Small intestine (tissue), 7 donors: ENCODE measurements around the gene SPATA18. TPM values are rescaled to one million over a fixed set of nuclear protein-coding genes. Genes with fewer than 3 reads are reported as not detected.

Source experiments
- DNase-seq, 2 donors: peaks; one replicate each; pipeline versions ENCODE4 v3.0.0 to v3.0.0-alpha.2; 2013
- FAIRE-seq: peaks from 2 replicates; lab custom pipeline; 2012; peaks lifted over from hg19 to GRCh38; lab: Jason Lieb, UNC
- H3K27ac ChIP-seq, 3 donors: one replicate each; pipeline ENCODE4 v1.5.1; 2013; ENCODE audit warnings: low read length in 2 of 3, mild to moderate bottlenecking in 2 of 3, control low read depth in 1 of 3, inconsistent platforms in 1 of 3, low read depth in 1 of 3, moderate library complexity in 1 of 3
- H3K27me3 ChIP-seq, 3 donors: one replicate each; pipeline ENCODE4 v1.6.1; 2013; ENCODE audit warnings: low read length in 3 of 3, inconsistent platforms in 1 of 3; ENCODE audit not compliant: control insufficient read depth in 3 of 3, insufficient read depth in 3 of 3
- H3K36me3 ChIP-seq, 3 donors: one replicate each; pipeline ENCODE4 v1.6.1; 2013; ENCODE audit warnings: low read length in 3 of 3, inconsistent platforms in 1 of 3, low read depth in 1 of 3, mild to moderate bottlenecking in 1 of 3, moderate library complexity in 1 of 3; ENCODE audit not compliant: control insufficient read depth in 3 of 3, insufficient read depth in 2 of 3
- H3K4me1 ChIP-seq, 3 donors: one replicate each; pipeline ENCODE4 v1.6.1; 2013; ENCODE audit warnings: low read length in 2 of 3, inconsistent platforms in 1 of 3, low read depth in 1 of 3, mild to moderate bottlenecking in 1 of 3, moderate library complexity in 1 of 3; ENCODE audit not compliant: control insufficient read depth in 3 of 3, insufficient read depth in 2 of 3
- H3K4me3 ChIP-seq, 3 donors: one replicate each; pipeline ENCODE4 v1.5.1; 2013; ENCODE audit warnings: low read length in 3 of 3, control low read depth in 1 of 3, inconsistent platforms in 1 of 3, low read depth in 1 of 3, mild to moderate bottlenecking in 1 of 3, moderate library complexity in 1 of 3
- H3K9me3 ChIP-seq, 2 donors: one replicate each; pipeline ENCODE4 v1.6.1; 2013; ENCODE audit warnings: low read depth in 1 of 2, low read length in 1 of 2; ENCODE audit not compliant: control insufficient read depth in 2 of 2, insufficient read depth in 1 of 2
- WGBS, 3 donors: extraction: QIAGEN DNeasy Blood & Tissue Kit; methylation state at CpG; one replicate each; pipeline ENCODE4 v1.1.7; 2013; 5-methylcytosine and 5-hydroxymethylcytosine counted together
- polyA plus RNA-seq, 4 donors: library from polyadenylated mRNA; stranded (reverse) in 3 of 4; unstranded in 1 of 4; fragments of 200-250 nt in 3 of 4; fragments of 120-200 nt in 1 of 4; gene quantifications; one replicate each; pipeline versions ENCODE4 v1.2.1 to v1.2.3, GENCODE V29; 2013
- donor health status: healthy with polysubstance abuse.
- donor health status: control.
- donor health status: control.
- donor health status: Bipolar disorder and iron deficiency.
- donor health status: healthy.

Gene SPATA18
- polyA plus RNA-seq, 4 donors = 0.81 to 3.2 (median 1.2) TPM

DNA sequence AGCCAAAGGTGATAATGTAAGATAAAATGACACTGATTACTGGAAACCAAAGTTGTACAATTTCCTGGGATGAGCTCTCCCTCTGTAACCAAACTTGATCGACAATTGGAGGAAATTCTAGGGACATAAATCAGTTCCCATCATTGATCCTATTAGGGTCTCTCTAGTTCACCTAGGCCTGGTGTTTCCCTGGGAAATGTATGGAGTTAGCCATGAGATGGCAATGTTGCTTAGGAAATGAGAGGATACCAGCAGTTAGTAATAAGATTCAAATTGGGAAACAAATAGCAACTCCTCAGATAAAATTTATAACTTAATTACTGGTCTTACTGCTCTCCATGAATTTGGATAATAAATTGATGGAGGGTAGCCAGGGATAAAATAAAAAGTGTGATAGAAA lies 52.2 kb downstream of the SPATA18 start:
- 55 to 65% (median 56%) methylated on average over 1 of the region's 1 CpG for WGBS, 3 donors
- no peaks in the 10 kb centered on the region for H3K9me3 ChIP-seq
- no peaks in the 10 kb centered on the region for H3K4me1 ChIP-seq
- no peak overlapping the region for H3K27ac ChIP-seq
- H3K36me3 ChIP-seq = no peaks in the 10 kb centered on the region
- DNase-seq = peak in 1 of 2 donors; percentile 8
- no peak overlapping the region for H3K4me3 ChIP-seq
- no peaks in the 10 kb centered on the region for H3K27me3 ChIP-seq
- no peak for FAIRE-seq

- no peak overlapping the region for H3K4me3 ChIP-seq
- H3K4me1 ChIP-seq = no peaks in the 10 kb centered on the region
- H3K27ac ChIP-seq = no peak overlapping the region
- DNase-seq (no peak), FAIRE-seq (no peak)
- no peaks in the 10 kb centered on the region for H3K27me3 ChIP-seq
- no peaks in the 10 kb centered on the region for H3K9me3 ChIP-seq
- WGBS, 3 donors = 90 to 95% (median 93%) methylated on average over 5 of the region's 5 CpGs
- H3K36me3 ChIP-seq = no peaks in the 10 kb centered on the region
Measured at GRCh38 chr4:52105276-52105675, 54.2 kb downstream of the SPATA18 start.

DNA sequence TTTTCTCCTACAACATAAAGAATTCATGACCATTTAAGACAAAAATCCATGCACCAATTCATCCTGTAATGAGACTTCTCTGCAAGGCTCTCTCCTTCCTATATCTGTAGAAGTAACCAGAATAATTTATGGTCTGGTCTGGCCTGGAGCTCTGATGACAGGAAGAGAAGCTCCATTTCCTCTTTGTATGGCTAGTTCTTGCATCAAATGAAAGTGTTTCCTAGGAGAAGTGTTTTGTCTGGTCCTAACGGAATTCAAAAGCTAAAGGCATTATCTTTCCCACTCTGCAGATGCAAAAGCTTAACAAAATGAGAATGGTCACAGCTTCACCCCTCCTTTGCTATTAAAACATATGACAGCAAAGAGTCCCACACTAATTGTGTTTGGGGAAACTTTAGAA lies 55.1 kb downstream of the SPATA18 start:
- Histone ChIP-seq H3K9me3 (no peaks in the 10 kb centered on the region), H3K4me1 (no peaks in the 10 kb centered on the region), H3K27me3 (no peaks in the 10 kb centered on the region), H3K36me3 (no peaks in the 10 kb centered on the region), H3K27ac (no peak overlapping the region), H3K4me3 (no peak overlapping the region)
- WGBS, 3 donors = 45 to 82% (median 48%) methylated on average over 1 of the region's 1 CpG
- FAIRE-seq (no peak), DNase-seq (no peak)

DNA sequence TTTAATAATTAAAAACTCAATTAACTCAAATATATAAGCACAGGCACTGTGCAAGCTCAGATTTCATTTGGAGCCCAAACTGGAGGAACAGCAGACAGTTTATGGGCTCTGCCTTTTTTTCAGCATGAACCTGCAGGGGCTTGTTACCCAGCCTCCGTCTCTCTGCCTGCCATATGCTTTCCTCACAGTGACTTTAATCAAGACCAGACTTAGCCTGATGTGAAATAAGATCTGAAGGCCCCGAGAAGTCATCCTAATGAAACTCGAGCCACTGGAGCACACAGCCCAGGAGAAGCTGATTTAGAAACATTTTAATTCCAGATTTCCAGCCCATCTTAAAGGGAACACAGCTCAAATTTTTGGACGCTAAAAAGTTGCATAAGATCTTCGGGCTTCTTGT lies 55.6 kb downstream of the SPATA18 start:
- WGBS, 3 donors = 64 to 88% (median 77%) methylated on average over 5 of the region's 5 CpGs
- Histone ChIP-seq H3K36me3 (no peaks in the 10 kb centered on the region), H3K9me3 (no peaks in the 10 kb centered on the region), H3K4me3 (no peak overlapping the region), H3K4me1 (no peaks in the 10 kb centered on the region), H3K27ac (no peak overlapping the region), H3K27me3 (no peaks in the 10 kb centered on the region)
- no peak for DNase-seq
- FAIRE-seq = no peak

DNA sequence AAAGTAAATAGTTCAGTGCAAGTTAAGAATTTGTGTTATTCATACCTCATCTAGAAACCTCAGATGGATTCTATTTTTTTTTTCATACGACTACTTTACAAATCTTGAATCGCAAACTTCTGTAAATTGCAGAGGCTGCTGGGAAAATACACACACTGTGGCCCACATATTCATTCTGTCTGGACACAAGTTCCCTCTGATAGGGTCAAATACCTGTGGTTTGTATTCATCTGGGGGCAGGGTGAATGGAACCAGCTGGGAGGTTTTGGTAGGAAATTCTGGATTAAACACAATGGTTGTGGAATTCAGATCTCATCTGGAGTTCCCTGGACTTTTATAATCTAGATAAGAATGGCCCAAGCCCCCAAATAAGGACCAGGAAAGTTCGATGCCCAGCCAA lies 56.2 kb downstream of the SPATA18 start:
- Histone ChIP-seq H3K9me3 (no peaks in the 10 kb centered on the region), H3K27ac (no peak overlapping the region), H3K4me1 (no peaks in the 10 kb centered on the region), H3K27me3 (no peaks in the 10 kb centered on the region), H3K4me3 (no peak overlapping the region), H3K36me3 (no peaks in the 10 kb centered on the region)
- DNase-seq (no peak), FAIRE-seq (no peak)
- 82 to 83% (median 83%) methylated on average over 3 of the region's 3 CpGs for WGBS, 3 donors

GRCh38 chr4:52107745-52108144 lies 56.6 kb downstream of the SPATA18 start:
- Histone ChIP-seq H3K4me1 (no peaks in the 10 kb centered on the region), H3K4me3 (no peak overlapping the region), H3K27me3 (no peaks in the 10 kb centered on the region), H3K36me3 (no peaks in the 10 kb centered on the region), H3K9me3 (no peaks in the 10 kb centered on the region), H3K27ac (no peak overlapping the region)
- 65 to 76% (median 68%) methylated on average over 1 of the region's 1 CpG for WGBS, 3 donors
- FAIRE-seq = no peak
- no peak for DNase-seq

GRCh38 chr4:52110171-52110570 lies 59.1 kb downstream of the SPATA18 start:
- WGBS, 3 donors = 81 to 96% (median 93%) methylated on average over 1 of the region's 1 CpG
- Histone ChIP-seq H3K27me3 (no peaks in the 10 kb centered on the region), H3K4me3 (no peak overlapping the region), H3K4me1 (no peaks in the 10 kb centered on the region), H3K9me3 (no peaks in the 10 kb centered on the region), H3K27ac (no peak overlapping the region), H3K36me3 (no peaks in the 10 kb centered on the region)
- no peak for FAIRE-seq
- no peak for DNase-seq

DNA sequence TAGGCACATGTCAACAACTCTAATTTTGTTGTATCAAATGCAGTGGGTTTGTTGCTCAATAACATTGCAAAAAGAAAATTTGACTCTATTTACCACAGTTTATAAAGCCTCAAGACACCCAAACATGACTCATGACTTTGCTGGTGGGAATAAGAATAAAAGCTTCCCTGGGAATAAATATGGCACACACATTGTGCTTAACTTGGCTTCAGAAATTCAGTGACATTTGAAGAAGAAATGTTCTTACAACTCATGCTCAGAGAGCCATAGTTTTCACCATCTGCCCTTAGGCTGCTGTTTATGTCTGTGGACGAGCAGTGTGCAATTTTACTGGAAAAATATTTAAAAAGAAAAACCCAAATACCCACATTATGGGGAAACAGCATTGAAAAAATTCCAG lies 60.9 kb downstream of the SPATA18 start:
- Histone ChIP-seq H3K4me1 (no peaks in the 10 kb centered on the region), H3K27ac (no peak overlapping the region), H3K9me3 (no peaks in the 10 kb centered on the region), H3K36me3 (no peaks in the 10 kb centered on the region), H3K4me3 (no peak overlapping the region), H3K27me3 (no peaks in the 10 kb centered on the region)
- 53 to 79% (median 57%) methylated on average over 1 of the region's 1 CpG for WGBS, 3 donors
- DNase-seq (no peak), FAIRE-seq (no peak)

GRCh38 chr4:52112411-52112810 lies 61.3 kb downstream of the SPATA18 start:
- no peak overlapping the region for H3K27ac ChIP-seq
- H3K36me3 ChIP-seq = no peaks in the 10 kb centered on the region
- DNase-seq (no peak), FAIRE-seq (no peak)
- H3K4me1 ChIP-seq = no peaks in the 10 kb centered on the region
- H3K27me3 ChIP-seq = no peaks in the 10 kb centered on the region
- 62 to 92% (median 63%) methylated on average over 1 of the region's 1 CpG for WGBS, 3 donors
- no peaks in the 10 kb centered on the region for H3K9me3 ChIP-seq
- H3K4me3 ChIP-seq = no peak overlapping the region
